ENCODE data around the gene DNAJC3.
"Not testable (repeated sequence)": the region's sequence is repeated elsewhere in the genome, so short reads cannot be mapped to it uniquely, and the experiment has no call there.

DNAJC3 gene

DNA sequence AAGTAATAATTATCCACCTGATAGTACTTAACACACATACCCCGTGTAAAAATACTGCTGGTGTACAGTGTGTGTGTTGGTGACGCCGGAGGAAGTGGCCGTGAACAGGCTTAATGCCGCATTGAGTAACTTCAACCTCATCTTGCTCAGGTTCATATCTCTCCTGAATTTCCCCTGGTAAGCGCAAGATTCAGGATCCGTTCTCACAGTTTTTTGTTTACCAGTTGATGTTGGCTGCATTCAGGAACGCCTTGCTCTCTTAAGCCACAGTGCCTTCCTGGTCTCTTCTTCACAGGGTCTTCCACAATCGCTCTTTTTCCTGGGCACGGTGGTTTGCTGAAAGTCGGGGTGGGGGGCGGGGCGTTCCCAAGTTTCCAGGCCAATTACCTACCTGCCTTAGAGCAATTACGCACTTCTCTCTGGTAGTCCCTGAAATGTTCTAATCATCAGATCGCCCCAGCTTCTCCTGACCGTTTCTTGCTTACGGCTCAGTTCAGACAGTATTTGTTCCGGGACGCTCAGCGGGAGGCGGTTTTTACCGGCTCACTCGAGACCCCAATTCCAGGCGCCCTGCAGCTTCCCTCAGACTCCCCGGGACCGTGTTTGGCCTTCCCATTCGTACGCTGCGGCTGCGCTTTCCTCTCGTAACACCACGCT is 706 bp upstream of the DNAJC3 start:
- peak; percentile 16 for DNase-seq

- DNase-seq: no peak
These were observed 776 bp downstream of the DNAJC3 start for GRCh38 chr13:95677564-95678266.

DNA sequence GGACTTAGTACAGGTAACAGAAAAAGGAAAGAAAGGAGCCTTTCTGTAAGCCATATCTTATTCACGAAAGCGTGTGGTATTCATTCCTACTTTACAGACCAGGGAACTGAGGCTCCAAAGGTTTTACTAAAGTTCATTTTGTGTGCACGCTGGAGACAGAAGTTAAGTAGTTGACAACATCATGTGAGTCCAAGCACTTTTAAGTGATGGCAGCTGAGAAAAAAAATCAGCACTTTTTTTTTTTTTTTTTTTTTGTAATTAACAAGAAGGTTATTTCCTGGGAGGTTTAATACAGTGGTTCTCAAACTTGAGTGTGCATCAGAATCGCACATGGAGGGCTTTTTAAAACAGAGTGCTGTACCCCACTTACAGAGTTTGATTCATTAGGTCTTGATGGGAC is 2.0 kb downstream of the DNAJC3 start:
- no peak for DNase-seq

GRCh38 chr13:95679722-95680121 is 2.8 kb downstream of the DNAJC3 start:
- DNase-seq: no peak

GRCh38 chr13:95684418-95684817 is 7.5 kb downstream of the DNAJC3 start:
- no peak for DNase-seq

DNA sequence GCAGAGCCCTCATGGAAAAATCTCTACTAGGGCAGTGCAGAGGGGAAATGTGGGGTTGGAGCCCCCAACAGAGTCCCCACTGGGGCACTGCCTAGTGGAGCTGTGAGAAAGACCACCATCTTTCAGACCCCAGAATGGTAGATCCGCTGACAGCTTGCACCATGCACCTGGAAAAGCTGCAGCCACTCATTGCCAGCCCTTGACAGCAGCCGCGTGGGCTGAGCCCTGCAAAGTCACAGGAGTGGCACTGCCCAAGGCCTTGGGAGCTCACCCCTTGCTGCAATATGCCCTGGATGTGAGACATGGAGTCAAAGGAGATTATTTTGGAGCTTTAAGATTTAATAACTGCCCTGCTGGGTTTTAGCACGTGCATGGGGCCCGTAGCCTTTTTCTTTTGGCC is 8.0 kb downstream of the DNAJC3 start:
- DNase-seq: not testable (repeated sequence)

GRCh38 chr13:95689582-95689926 is 12.6 kb downstream of the DNAJC3 start:
- no peak for DNase-seq

DNA sequence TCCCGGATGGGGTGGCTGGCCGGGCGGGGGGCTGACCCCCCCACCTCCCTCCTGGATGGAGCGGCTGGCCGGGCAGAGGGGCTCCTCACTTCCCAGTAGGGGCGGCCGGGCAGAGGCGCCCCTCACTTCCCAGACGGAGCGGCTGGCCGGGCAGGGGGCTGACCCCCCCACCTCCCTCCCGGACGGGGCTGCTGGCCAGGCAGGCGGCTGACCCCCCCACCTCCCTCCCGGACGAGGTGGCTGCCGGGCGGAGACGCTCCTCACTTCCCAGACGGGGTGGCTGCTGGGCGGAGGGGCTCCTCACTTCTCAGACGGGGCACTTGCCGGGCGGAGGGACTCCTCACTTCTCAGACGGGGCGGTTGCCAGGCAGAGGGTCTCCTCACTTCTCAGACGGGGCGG is 14.0 kb downstream of the DNAJC3 start:
- not testable (repeated sequence) for DNase-seq

DNA sequence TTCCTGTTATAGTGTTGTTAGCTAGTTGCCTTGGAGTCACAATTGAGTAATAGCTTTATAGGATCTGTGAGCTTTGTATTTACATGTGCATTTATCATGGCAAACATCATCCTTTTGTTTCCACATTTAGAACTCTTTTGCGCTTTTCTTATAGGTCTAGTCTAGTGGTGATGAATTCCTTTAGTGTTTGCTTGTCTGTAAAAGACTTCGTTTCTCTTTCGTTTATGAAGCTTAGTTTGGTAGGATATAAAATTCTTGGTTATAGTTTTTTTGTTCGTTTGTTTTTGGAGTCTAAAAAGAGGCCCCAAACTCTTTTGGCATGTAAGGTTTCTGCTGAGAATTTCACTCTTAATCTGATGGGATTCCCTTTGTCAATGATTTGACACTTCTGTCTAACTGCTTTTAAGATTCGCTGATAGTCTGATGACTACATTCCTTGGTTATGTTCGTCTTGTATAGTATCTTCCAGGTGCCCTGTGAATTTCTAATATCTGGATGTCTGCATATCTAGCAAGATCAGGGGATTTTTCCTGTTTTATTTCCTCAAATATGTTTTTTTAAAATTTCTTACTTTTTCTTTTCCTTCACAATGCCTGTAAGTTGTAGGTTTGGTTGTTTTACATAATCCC is 20.2 kb downstream of the DNAJC3 start:
- DNase-seq: no peak

- DNase-seq: no peak
These were observed 21.3 kb downstream of the DNAJC3 start for GRCh38 chr13:95698047-95698749.

GRCh38 chr13:95703576-95703975 is 26.6 kb downstream of the DNAJC3 start:
- no peak for DNase-seq

- no peak for DNase-seq
These were observed 27.6 kb downstream of the DNAJC3 start for GRCh38 chr13:95704510-95704909.

- DNase-seq: no peak
These were observed 29.4 kb downstream of the DNAJC3 start for GRCh38 chr13:95706356-95706755.

- DNase-seq: no peak
These were observed 30.1 kb downstream of the DNAJC3 start for GRCh38 chr13:95707035-95707434.

DNA sequence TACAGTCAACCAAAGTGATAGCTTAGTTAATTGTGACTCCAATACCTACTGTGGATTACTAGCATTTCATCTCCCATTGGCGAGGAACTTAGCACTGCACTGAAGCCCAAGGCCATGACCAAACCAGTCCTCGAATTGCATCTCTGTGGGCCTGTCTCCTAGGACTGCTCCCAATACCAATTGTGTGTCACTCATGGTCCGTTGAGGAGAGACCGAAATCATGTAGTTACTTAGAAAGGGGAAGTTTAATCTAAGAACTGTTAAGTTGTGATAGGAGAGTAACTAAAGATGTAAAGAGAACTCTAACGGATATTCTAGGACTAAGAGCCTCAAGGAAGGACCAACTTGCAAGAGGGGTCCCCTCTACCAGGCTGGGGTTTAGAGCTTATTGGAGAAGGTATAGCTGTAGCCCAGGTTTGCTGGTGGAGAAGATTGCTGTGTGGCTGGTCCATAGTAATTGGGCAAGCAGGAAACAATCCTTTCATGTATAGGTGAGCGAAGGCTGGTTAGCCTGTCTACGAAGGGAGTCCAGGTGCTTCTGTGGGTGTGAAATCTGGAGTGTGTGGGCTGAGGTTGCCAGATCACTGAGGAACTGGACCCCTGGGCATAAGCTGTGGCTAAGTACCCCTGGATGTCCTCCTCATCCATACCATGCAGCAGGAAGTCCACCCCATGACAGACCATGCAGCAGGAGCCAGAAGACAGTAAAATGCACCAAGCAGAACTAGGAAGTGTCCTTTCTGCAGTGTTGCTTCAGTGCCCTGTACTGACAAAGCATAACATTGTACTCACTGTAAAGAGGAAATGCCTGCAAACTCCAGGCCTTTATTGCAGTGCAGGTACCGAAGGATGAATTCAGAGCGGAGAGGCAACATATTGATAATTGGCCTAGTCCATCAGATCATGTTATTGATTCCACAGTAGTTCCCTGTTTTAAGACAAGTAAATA is 30.8 kb downstream of the DNAJC3 start:
- no peak for DNase-seq

DNA sequence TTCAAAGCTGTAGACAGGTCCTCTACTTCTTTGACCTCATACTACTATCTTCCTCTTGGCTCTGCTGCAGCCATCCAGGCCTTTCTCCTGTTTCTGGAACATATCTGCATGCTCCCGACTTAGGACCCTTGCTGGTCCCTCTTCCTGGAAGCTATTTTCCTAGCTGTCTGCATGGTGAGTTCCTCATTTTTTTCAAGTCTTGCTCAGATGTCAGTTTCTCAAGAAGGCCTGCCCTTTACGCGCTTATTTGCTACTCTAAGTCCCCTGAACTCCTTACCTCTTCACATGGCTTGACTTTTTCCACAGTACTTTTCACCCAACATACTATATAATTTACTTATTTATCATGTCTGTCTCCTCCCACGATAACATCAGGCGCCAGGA is 31.4 kb downstream of the DNAJC3 start:
- DNase-seq: no peak

- DNase-seq: no peak
These were observed 32.0 kb downstream of the DNAJC3 start for GRCh38 chr13:95708811-95709500.

GRCh38 chr13:95710313-95710712 is 33.4 kb downstream of the DNAJC3 start:
- DNase-seq: no peak

DNA sequence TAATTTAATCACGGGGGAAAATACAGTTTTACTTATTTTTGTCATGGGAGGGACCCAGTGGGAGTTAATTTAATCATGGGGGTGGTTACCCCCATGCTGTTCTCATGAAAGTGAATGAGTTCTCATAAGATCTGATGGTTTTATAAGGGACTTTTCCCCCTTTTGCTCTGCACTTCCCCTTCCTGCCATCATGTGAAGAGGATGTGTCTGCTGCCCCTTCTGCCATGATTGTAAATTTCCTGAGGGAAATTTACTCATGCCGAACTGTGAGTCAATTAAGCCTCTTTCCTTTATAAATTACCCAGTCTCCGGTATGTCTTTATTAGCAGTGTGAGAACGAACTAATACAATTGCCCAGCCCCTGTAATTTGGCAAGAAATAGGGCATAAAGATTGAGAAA is 35.9 kb downstream of the DNAJC3 start:
- not testable (repeated sequence) for DNase-seq

DNA sequence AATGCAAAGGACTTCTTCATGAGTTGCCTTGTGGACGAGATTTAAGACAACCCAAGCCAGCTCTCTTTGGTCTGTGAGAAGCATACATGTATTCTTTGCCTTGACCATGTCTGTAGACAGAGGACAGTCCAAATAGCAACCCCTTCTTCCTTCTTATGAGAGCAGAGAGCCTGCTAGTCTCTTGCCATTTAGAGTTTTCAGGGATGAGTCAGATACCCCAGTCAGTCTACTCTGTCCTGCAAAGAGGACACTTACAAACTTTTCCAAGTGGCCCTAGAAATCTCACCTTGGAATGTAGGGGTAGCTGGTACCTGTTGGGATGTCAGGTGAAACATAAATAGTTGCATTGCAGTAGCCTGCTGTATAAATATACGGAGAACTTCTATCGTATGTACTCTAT is 36.7 kb downstream of the DNAJC3 start:
- no peak for DNase-seq

DNA sequence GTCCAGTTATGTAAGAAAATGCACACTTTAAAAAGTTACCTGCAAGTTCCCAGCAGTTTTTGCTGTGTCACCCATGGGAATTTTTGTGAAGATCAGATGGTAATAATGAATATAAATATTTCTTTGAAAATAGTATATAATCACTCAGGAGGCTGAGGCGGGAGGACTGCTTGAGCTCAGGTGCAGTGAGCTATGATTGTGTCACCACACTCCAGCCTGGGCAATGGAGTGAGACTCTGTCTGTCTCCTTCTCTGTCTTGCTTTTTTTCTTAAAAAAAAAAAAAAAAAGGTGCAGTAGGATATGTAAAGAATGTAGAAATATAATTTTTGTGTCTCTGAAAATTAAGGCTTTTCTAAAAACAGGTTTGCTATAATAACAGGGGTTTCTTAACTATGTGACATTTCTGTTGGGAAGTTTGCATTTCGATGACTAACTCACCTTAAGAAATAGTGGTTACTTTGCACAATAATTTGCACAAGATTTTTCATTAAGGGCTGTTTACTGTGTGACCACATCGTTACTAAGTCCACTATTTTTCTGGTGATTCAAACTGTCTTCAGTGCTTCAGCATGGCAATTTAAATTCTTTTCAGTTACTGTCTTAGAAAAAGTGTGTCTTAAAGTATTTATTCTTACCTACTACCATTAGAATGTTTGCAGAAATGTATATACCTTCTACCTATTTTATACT is 37.3 kb downstream of the DNAJC3 start:
- no peak for DNase-seq
